Osteocyte (in vitro differentiated cells): ENCODE measurements around the gene MRFAP1L1. TPM values are rescaled to one million over a fixed set of nuclear protein-coding genes. Genes with fewer than 3 reads are reported as not detected.

Experiments
- DNase-seq: peaks from one replicate; pipeline ENCODE4 v3.0.0; 2021; ENCODE audit warnings: mixed read lengths; ENCODE audit not compliant: unreplicated experiment; ENCODE audit errors: extremely low spot score
- H3K27ac Mint-ChIP-seq: one replicate; pipeline ENCODE4 v1.8.0; 2021; ENCODE audit warnings: mild to moderate bottlenecking, mixed read lengths; ENCODE audit not compliant: unreplicated experiment
- H3K27me3 Mint-ChIP-seq: one replicate; pipeline ENCODE4 v1.8.0; 2021; ENCODE audit warnings: mixed read lengths; ENCODE audit not compliant: unreplicated experiment
- H3K36me3 Mint-ChIP-seq: one replicate; pipeline ENCODE4 v1.8.0; 2021; ENCODE audit warnings: mixed read lengths; ENCODE audit not compliant: unreplicated experiment
- H3K4me1 Mint-ChIP-seq: one replicate; pipeline ENCODE4 v1.8.0; 2021; ENCODE audit warnings: mixed read lengths; ENCODE audit not compliant: unreplicated experiment
- H3K4me3 Mint-ChIP-seq: one replicate; pipeline ENCODE4 v1.8.0; 2021; ENCODE audit warnings: mild to moderate bottlenecking, moderate library complexity, mixed read lengths; ENCODE audit not compliant: unreplicated experiment
- H3K9me3 Mint-ChIP-seq: one replicate; pipeline ENCODE4 v1.8.0; 2021; ENCODE audit warnings: mixed read lengths; ENCODE audit not compliant: unreplicated experiment
- CTCF ChIP-seq: fragments of 200-600 bp; sonication (generic); IDR thresholded peaks from 2 replicates; pipeline ENCODE4 v1.5.0; 2021; ENCODE audit warnings: antibody characterized with exemption, mild to moderate bottlenecking, moderate library complexity
- total RNA-seq: library from RNA; stranded (reverse); gene quantifications from 2 replicates; pipeline ENCODE4 v1.2.1, GENCODE V29; 2021

Gene MRFAP1L1
- total RNA-seq, 1 donor from 2014 or later: 58.6 TPM

GRCh38 chr4:6658597-6659075, 51.0 kb downstream of the MRFAP1L1 start:
- no peak for TF ChIP-seq CTCF
- no peak for DNase-seq
- peaks cover 3% of the 10 kb centered on the region for H3K9me3 Mint-ChIP-seq
- H3K27ac Mint-ChIP-seq: no peak overlapping the region
- peaks cover 2% of the 10 kb centered on the region for H3K36me3 Mint-ChIP-seq
- H3K27me3 Mint-ChIP-seq: no peaks in the 10 kb centered on the region
- H3K4me3 Mint-ChIP-seq: peak overlapping the region; percentile 26
- no peaks in the 10 kb centered on the region for H3K4me1 Mint-ChIP-seq

DNA sequence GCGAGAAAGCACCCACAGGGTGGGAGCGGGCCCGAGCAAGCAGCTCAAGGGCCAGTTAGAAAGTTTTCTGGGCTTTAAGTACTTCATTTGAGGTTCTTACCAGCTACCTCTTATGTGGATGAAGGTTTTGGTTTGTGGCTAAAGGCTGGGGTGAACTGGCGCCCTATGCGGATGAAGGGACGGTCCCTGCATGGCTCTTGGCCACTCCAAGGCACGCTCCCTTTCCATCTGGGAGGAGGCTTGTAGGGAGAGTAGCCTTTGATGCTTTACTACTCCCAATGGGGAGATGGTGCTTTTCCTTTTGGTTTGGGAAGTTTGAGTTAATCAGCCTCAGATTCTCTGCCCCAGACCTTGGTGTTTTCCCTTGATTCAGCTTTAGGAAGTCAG, 51.5 kb downstream of the MRFAP1L1 start:
- no peak for DNase-seq
- Mint-ChIP-seq H3K9me3 (peaks cover 3% of the 10 kb centered on the region), H3K27me3 (no peaks in the 10 kb centered on the region), H3K27ac (no peak overlapping the region), H3K4me3 (no peak overlapping the region), H3K36me3 (peaks cover 2% of the 10 kb centered on the region), H3K4me1 (no peaks in the 10 kb centered on the region)
- TF ChIP-seq CTCF: no peak

Other genes starting within 250 kb of the MRFAP1L1 start
- not detected in 2 replicates for gene PPP2R2C, start 237.3 kb downstream of the MRFAP1L1 start, total RNA-seq
- 39.1 and 45.1 TPM in 2 replicates for gene MAN2B2, start 134.7 kb downstream of the MRFAP1L1 start, total RNA-seq
- 310 and 312 TPM in 2 replicates for gene MRFAP1, start 69.2 kb downstream of the MRFAP1L1 start, total RNA-seq
- not detected in 2 replicates for gene S100P, start 16.0 kb downstream of the MRFAP1L1 start, total RNA-seq
- 14.9 and 16.1 TPM in 2 replicates for gene BLOC1S4, start 6.3 kb upstream of the MRFAP1L1 start, total RNA-seq
- 27.1 and 30.9 TPM in 2 replicates for gene KIAA0232, start 72.9 kb upstream of the MRFAP1L1 start, total RNA-seq
- 31.0 and 33.2 TPM in 2 replicates for gene TBC1D14, start 200.0 kb upstream of the MRFAP1L1 start, total RNA-seq